ENCODE data around the gene UNC5A.

Gene UNC5A

GRCh38 chr5:176809544-176810080, 747 bp upstream of the UNC5A start:
- DNase-seq (ENCODE audit: low read depth) = no peak
- TF ChIP-seq CTCF (IDR thresholded peaks at IDR 0.05; ENCODE audit: control insufficient read depth, insufficient read depth, low read depth, low read length, missing control alignments) = no peak
- no peak overlapping the region for H3K4me3 ChIP-seq (ENCODE audit: control insufficient read depth, low read depth, low read length)

- peak overlapping the region; percentile 10 for H3K4me3 ChIP-seq (ENCODE audit: control insufficient read depth, low read depth, low read length)
- no peak for DNase-seq (ENCODE audit: low read depth)
- no peak for TF ChIP-seq CTCF (IDR thresholded peaks at IDR 0.05; ENCODE audit: control insufficient read depth, insufficient read depth, low read depth, low read length, missing control alignments)
Observed at GRCh38 chr5:176810687-176811501, 535 bp downstream of the UNC5A start.

- H3K4me3 ChIP-seq (ENCODE audit: control insufficient read depth, low read depth, low read length) = no peak overlapping the region
- TF ChIP-seq CTCF (IDR thresholded peaks at IDR 0.05; ENCODE audit: control insufficient read depth, insufficient read depth, low read depth, low read length, missing control alignments) = peak; percentile 59
- DNase-seq (ENCODE audit: low read depth) = no peak
Observed at GRCh38 chr5:176812269-176813259, 2.2 kb downstream of the UNC5A start.

GRCh38 chr5:176813587-176814312, 3.4 kb downstream of the UNC5A start:
- no peak for DNase-seq (ENCODE audit: low read depth)
- TF ChIP-seq CTCF (IDR thresholded peaks at IDR 0.05; ENCODE audit: control insufficient read depth, insufficient read depth, low read depth, low read length, missing control alignments) = no peak
- H3K4me3 ChIP-seq (ENCODE audit: control insufficient read depth, low read depth, low read length) = no peak overlapping the region

GRCh38 chr5:176814313-176814685, 3.9 kb downstream of the UNC5A start:
- no peak for DNase-seq (ENCODE audit: low read depth)
- TF ChIP-seq CTCF (IDR thresholded peaks at IDR 0.05; ENCODE audit: control insufficient read depth, insufficient read depth, low read depth, low read length, missing control alignments) = no peak
- H3K4me3 ChIP-seq (ENCODE audit: control insufficient read depth, low read depth, low read length) = no peak overlapping the region

Data from AG09309 (cell line).